ENCODE results near the gene CETN3.

- TF ChIP-seq, protein P1, sequence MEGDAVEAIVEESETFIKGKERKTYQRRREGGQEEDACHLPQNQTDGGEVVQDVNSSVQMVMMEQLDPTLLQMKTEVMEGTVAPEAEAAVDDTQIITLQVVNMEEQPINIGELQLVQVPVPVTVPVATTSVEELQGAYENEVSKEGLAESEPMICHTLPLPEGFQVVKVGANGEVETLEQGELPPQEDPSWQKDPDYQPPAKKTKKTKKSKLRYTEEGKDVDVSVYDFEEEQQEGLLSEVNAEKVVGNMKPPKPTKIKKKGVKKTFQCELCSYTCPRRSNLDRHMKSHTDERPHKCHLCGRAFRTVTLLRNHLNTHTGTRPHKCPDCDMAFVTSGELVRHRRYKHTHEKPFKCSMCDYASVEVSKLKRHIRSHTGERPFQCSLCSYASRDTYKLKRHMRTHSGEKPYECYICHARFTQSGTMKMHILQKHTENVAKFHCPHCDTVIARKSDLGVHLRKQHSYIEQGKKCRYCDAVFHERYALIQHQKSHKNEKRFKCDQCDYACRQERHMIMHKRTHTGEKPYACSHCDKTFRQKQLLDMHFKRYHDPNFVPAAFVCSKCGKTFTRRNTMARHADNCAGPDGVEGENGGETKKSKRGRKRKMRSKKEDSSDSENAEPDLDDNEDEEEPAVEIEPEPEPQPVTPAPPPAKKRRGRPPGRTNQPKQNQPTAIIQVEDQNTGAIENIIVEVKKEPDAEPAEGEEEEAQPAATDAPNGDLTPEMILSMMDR (conservative IDR thresholded peaks at IDR 0.05; ENCODE audit: low read depth in 2 of 2), result no peak
- TF ChIP-seq, protein P2, sequence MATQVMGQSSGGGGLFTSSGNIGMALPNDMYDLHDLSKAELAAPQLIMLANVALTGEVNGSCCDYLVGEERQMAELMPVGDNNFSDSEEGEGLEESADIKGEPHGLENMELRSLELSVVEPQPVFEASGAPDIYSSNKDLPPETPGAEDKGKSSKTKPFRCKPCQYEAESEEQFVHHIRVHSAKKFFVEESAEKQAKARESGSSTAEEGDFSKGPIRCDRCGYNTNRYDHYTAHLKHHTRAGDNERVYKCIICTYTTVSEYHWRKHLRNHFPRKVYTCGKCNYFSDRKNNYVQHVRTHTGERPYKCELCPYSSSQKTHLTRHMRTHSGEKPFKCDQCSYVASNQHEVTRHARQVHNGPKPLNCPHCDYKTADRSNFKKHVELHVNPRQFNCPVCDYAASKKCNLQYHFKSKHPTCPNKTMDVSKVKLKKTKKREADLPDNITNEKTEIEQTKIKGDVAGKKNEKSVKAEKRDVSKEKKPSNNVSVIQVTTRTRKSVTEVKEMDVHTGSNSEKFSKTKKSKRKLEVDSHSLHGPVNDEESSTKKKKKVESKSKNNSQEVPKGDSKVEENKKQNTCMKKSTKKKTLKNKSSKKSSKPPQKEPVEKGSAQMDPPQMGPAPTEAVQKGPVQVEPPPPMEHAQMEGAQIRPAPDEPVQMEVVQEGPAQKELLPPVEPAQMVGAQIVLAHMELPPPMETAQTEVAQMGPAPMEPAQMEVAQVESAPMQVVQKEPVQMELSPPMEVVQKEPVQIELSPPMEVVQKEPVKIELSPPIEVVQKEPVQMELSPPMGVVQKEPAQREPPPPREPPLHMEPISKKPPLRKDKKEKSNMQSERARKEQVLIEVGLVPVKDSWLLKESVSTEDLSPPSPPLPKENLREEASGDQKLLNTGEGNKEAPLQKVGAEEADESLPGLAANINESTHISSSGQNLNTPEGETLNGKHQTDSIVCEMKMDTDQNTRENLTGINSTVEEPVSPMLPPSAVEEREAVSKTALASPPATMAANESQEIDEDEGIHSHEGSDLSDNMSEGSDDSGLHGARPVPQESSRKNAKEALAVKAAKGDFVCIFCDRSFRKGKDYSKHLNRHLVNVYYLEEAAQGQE (IDR thresholded peaks at IDR 0.05; ENCODE audit: unreplicated experiment), result no peak
- TF ChIP-seq POLR2AphosphoS5 (IDR thresholded peaks at IDR 0.05; ENCODE audit: low read depth) (no peak), EZH2 (IDR thresholded peaks at IDR 0.05; ENCODE audit: low read depth, unreplicated experiment) (no peak), CREB1 (CRISPR knock-in tag; IDR thresholded peaks at IDR 0.05; ENCODE audit: low read depth) (no peak), NANOG (IDR thresholded peaks at IDR 0.05; ENCODE audit: borderline replicate concordance) (no peak), EZH2phosphoT487 (IDR thresholded peaks at IDR 0.05; ENCODE audit: unreplicated experiment) (no peak), STAT1 (IDR thresholded peaks at IDR 0.05; ENCODE audit: unreplicated experiment) (no peak), JUNB (IDR thresholded peaks at IDR 0.05; ENCODE audit: unreplicated experiment) (no peak)
- TF ChIP-seq, protein P3, sequence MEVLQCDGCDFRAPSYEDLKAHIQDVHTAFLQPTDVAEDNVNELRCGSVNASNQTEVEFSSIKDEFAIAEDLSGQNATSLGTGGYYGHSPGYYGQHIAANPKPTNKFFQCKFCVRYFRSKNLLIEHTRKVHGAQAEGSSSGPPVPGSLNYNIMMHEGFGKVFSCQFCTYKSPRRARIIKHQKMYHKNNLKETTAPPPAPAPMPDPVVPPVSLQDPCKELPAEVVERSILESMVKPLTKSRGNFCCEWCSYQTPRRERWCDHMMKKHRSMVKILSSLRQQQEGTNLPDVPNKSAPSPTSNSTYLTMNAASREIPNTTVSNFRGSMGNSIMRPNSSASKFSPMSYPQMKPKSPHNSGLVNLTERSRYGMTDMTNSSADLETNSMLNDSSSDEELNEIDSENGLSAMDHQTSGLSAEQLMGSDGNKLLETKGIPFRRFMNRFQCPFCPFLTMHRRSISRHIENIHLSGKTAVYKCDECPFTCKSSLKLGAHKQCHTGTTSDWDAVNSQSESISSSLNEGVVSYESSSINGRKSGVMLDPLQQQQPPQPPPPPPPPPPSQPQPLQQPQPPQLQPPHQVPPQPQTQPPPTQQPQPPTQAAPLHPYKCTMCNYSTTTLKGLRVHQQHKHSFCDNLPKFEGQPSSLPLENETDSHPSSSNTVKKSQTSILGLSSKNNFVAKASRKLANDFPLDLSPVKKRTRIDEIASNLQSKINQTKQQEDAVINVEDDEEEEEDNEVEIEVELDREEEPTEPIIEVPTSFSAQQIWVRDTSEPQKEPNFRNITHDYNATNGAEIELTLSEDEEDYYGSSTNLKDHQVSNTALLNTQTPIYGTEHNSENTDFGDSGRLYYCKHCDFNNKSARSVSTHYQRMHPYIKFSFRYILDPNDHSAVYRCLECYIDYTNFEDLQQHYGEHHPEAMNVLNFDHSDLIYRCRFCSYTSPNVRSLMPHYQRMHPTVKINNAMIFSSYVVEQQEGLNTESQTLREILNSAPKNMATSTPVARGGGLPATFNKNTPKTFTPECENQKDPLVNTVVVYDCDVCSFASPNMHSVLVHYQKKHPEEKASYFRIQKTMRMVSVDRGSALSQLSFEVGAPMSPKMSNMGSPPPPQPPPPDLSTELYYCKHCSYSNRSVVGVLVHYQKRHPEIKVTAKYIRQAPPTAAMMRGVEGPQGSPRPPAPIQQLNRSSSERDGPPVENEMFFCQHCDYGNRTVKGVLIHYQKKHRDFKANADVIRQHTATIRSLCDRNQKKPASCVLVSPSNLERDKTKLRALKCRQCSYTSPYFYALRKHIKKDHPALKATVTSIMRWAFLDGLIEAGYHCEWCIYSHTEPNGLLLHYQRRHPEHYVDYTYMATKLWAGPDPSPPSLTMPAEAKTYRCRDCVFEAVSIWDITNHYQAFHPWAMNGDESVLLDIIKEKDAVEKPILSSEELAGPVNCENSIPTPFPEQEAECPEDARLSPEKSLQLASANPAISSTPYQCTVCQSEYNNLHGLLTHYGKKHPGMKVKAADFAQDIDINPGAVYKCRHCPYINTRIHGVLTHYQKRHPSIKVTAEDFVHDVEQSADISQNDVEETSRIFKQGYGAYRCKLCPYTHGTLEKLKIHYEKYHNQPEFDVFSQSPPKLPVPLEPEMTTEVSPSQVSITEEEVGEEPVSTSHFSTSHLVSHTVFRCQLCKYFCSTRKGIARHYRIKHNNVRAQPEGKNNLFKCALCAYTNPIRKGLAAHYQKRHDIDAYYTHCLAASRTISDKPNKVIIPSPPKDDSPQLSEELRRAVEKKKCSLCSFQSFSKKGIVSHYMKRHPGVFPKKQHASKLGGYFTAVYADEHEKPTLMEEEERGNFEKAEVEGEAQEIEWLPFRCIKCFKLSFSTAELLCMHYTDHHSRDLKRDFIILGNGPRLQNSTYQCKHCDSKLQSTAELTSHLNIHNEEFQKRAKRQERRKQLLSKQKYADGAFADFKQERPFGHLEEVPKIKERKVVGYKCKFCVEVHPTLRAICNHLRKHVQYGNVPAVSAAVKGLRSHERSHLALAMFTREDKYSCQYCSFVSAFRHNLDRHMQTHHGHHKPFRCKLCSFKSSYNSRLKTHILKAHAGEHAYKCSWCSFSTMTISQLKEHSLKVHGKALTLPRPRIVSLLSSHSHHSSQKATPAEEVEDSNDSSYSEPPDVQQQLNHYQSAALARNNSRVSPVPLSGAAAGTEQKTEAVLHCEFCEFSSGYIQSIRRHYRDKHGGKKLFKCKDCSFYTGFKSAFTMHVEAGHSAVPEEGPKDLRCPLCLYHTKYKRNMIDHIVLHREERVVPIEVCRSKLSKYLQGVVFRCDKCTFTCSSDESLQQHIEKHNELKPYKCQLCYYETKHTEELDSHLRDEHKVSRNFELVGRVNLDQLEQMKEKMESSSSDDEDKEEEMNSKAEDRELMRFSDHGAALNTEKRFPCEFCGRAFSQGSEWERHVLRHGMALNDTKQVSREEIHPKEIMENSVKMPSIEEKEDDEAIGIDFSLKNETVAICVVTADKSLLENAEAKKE (CRISPR knock-in tag; IDR thresholded peaks at IDR 0.05), result no peak
- TF ChIP-seq, protein P4, sequence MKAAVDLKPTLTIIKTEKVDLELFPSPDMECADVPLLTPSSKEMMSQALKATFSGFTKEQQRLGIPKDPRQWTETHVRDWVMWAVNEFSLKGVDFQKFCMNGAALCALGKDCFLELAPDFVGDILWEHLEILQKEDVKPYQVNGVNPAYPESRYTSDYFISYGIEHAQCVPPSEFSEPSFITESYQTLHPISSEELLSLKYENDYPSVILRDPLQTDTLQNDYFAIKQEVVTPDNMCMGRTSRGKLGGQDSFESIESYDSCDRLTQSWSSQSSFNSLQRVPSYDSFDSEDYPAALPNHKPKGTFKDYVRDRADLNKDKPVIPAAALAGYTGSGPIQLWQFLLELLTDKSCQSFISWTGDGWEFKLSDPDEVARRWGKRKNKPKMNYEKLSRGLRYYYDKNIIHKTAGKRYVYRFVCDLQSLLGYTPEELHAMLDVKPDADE (IDR thresholded peaks at IDR 0.05), result no peak
These were observed 25.2 kb downstream of the CETN3 start for GRCh38 chr5:90384389-90384788.

Data from GM23338 (cell line).